Smooth muscle cell (in vitro differentiated cells): Measurements from ENCODE around the gene SLC35C1. TPM values are rescaled to one million over a fixed set of nuclear protein-coding genes. Genes with fewer than 3 reads are reported as not detected.

Experiments
- DNase-seq: peaks from one replicate; lab custom pipeline; 2025; ENCODE audit not compliant: unreplicated experiment; lab: John Stamatoyannopoulos, UW
- H2AFZ ChIP-seq: fragments of 200-600 bp; sonication (generic); 2 replicates; pipeline ENCODE4 v1.6.0; 2016; ENCODE audit warnings: antibody characterized with exemption, low read depth, mild to moderate bottlenecking
- H3F3A ChIP-seq: fragments of 200-600 bp; sonication (generic); 2 replicates; pipeline ENCODE4 v1.6.0; 2017; ENCODE audit warnings: antibody characterized with exemption, low read depth
- H3K27ac ChIP-seq: fragments of 200-600 bp; sonication (generic); 2 replicates; pipeline ENCODE4 v1.5.1; 2016; ENCODE audit warnings: low read depth, mild to moderate bottlenecking
- H3K27me3 ChIP-seq: fragments of 200-600 bp; sonication (generic); 2 replicates; pipeline ENCODE4 v1.6.1; 2016; ENCODE audit warnings: low read depth, mild to moderate bottlenecking
- H3K36me3 ChIP-seq: fragments of 200-600 bp; sonication (generic); 2 replicates; pipeline ENCODE4 v1.5.1; 2016; ENCODE audit warnings: low read depth
- H3K4me1 ChIP-seq: fragments of 200-600 bp; sonication (generic); 2 replicates; pipeline ENCODE4 v1.5.1; 2016; ENCODE audit warnings: low read depth
- H3K4me2 ChIP-seq: fragments of 200-600 bp; sonication (generic); 2 replicates; pipeline ENCODE4 v1.6.0; 2016; ENCODE audit warnings: mild to moderate bottlenecking
- H3K4me3 ChIP-seq: fragments of 200-600 bp; sonication (generic); 2 replicates; pipeline ENCODE4 v1.5.1; 2016; ENCODE audit warnings: mild to moderate bottlenecking
- H3K79me2 ChIP-seq: fragments of 200-600 bp; sonication (generic); 2 replicates; pipeline ENCODE4 v1.6.0; 2016; ENCODE audit warnings: low read depth, mild to moderate bottlenecking
- H3K9ac ChIP-seq: fragments of 200-600 bp; sonication (generic); 2 replicates; pipeline ENCODE4 v1.6.0; 2016; ENCODE audit warnings: low read depth
- H3K9me3 ChIP-seq: fragments of 200-600 bp; sonication (generic); replicated peaks from 2 replicates; pipeline ENCODE4 v1.5.1; 2016; ENCODE audit warnings: low read depth
- H4K20me1 ChIP-seq: fragments of 200-600 bp; sonication (generic); 2 replicates; pipeline ENCODE4 v1.6.0; 2016; ENCODE audit warnings: low read depth
- CTCF ChIP-seq: fragments of 200-600 bp; sonication (generic); IDR thresholded peaks from 2 replicates; pipeline ENCODE4 v1.5.1; 2017; ENCODE audit warnings: borderline replicate concordance, mild to moderate bottlenecking, antibody characterized with exemption; ENCODE audit not compliant: insufficient read depth, poor library complexity, severe bottlenecking
- WGBS: methylation state at CpG from one replicate; pipeline ENCODE4 v1.1.7; 2016; ENCODE audit warnings: low lambda C conversion rate; 5-methylcytosine and 5-hydroxymethylcytosine counted together
- polyA plus RNA-seq: library from polyadenylated mRNA; unstranded; fragments of >200 nt; fragmentation: Nextera tagmentation; extraction: Ambion mirVana; gene quantifications from 2 replicates; pipeline ENCODE4 v1.2.1, GENCODE V29; 2016
- total RNA-seq: library from RNA; depleted of rRNA; stranded (reverse); fragments of >200 nt; gene quantifications from 2 replicates; pipeline ENCODE4 v1.2.3, GENCODE V29; 2014

Gene SLC35C1
- total and polyA plus RNA-seq, 2 experiments from 2014 or later, result 8.9 to 32.7 TPM

DNA sequence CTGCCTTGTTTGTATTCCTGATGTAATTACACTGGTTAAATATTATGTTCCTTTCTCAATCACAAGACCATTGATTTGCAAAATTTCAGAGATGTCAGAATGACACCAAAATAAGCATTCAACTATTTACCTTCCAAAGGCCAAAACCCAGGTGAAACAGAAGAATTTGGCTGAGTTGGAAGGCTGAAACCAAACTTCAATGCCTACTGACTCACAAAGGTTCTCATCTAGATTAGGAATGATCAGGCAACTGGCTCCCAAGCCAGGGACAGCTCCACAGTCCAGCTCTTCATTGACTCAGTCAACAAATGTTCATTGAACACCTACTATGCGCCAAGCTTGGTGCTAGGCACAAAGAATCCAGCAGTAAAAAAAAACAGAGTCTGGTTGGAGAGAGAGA lies 13.4 kb upstream of the SLC35C1 start:
- no peaks in the 10 kb centered on the region for H3K79me2 ChIP-seq

DNA sequence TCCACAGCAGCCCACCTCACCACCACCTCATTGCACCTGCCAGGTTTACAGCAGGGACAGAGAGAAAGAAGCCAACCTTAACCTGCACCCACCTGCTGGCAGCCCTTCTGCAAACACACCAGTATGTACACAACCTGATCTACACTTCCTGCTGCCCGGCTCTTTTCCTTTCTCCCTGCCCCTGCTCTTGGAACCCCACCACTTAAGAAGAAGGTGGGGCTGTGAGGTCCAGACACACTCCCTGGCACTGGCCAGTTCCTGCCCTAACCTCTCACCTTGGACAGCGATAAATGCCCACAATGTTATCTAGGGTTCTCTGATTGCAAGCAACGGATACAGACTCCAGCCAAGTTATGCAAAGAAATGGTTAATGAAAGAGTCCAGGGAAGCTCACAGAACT lies 10.8 kb upstream of the SLC35C1 start:
- TF ChIP-seq CTCF, result no peak
- WGBS, result 73% methylated on average over 3 of the region's 3 CpGs

More for the DNA sequence above, 13.4 kb upstream of the SLC35C1 start:
- Histone ChIP-seq H3K4me1 (no peaks in the 10 kb centered on the region), H4K20me1 (no peaks in the 10 kb centered on the region), H3K36me3 (no peaks in the 10 kb centered on the region), H3K27me3 (no peaks in the 10 kb centered on the region), H2AFZ (no peak overlapping the region), H3K4me2 (no peak overlapping the region), H3K4me3 (no peak overlapping the region), H3K9ac (no peak overlapping the region), H3K27ac (no peak overlapping the region), H3F3A (no peaks in the 10 kb centered on the region), H3K9me3 (no peaks in the 10 kb centered on the region)
- TF ChIP-seq CTCF, result no peak
- no peak for DNase-seq
- 89% methylated on average over 1 of the region's 1 CpG for WGBS

DNA sequence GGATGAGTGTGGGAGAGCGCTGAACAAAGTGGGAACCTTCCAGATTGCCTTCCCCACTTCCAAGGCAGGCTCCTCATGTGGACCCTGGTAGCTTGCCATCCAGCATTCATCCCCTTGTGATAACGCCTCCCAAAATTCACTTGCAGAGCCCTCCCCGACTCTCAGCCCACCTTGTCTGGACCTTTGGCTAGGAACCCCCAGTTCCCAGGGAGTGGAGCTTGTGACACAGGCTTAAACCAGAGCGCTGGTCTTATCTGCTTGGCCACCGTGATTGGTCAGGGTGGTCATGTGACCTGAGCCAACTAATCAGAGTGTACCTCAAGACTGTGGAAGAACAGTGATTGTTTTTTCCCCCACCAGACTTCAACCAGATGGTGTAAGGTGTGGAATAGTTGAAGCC lies 9.6 kb upstream of the SLC35C1 start:
- Histone ChIP-seq H3K4me1 (no peaks in the 10 kb centered on the region), H3K27me3 (no peaks in the 10 kb centered on the region), H3K9ac (no peak overlapping the region), H4K20me1 (no peaks in the 10 kb centered on the region), H3K36me3 (no peaks in the 10 kb centered on the region), H3K9me3 (no peaks in the 10 kb centered on the region), H2AFZ (no peak overlapping the region), H3K4me2 (no peak overlapping the region), H3K27ac (no peak overlapping the region), H3F3A (no peaks in the 10 kb centered on the region), H3K79me2 (no peaks in the 10 kb centered on the region), H3K4me3 (no peak overlapping the region)
- WGBS, result 95% methylated on average over 5 of the region's 5 CpGs
- no peak for TF ChIP-seq CTCF
- no peak for DNase-seq

More for the DNA sequence above, 10.8 kb upstream of the SLC35C1 start:
- H3K4me2 ChIP-seq, result no peak overlapping the region
- H3K4me3 ChIP-seq, result no peak overlapping the region
- no peak for DNase-seq
- no peaks in the 10 kb centered on the region for H3K27me3 ChIP-seq
- no peaks in the 10 kb centered on the region for H3F3A ChIP-seq
- no peak overlapping the region for H3K9ac ChIP-seq
- H3K27ac ChIP-seq, result no peak overlapping the region
- H3K79me2 ChIP-seq, result no peaks in the 10 kb centered on the region
- H4K20me1 ChIP-seq, result no peaks in the 10 kb centered on the region
- no peaks in the 10 kb centered on the region for H3K9me3 ChIP-seq
- no peak overlapping the region for H2AFZ ChIP-seq
- no peaks in the 10 kb centered on the region for H3K36me3 ChIP-seq
- no peaks in the 10 kb centered on the region for H3K4me1 ChIP-seq

DNA sequence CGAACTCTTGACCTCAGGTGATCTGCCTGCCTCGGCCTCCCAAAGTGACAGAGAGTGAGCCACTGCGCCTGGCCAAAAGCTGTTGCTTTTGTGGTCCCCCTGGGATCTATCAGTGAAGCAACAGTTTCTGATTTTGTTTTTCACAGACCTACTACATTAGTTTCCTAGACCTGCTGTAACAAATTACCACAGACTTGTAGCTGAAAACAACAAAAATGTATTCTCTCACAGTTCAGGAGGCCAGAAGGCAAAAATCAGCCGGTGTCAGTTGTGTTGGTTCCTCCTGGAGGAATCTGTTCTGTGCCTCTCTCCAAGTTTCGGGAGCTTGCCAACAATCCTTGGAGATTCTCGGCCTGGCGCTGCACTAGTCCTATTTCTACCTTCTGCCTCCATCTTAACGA lies 8.5 kb upstream of the SLC35C1 start:
- Histone ChIP-seq H3K4me2 (no peak overlapping the region), H3K36me3 (no peaks in the 10 kb centered on the region), H3K9ac (no peak overlapping the region), H2AFZ (no peak overlapping the region), H3K27me3 (no peaks in the 10 kb centered on the region), H4K20me1 (no peaks in the 10 kb centered on the region), H3F3A (no peaks in the 10 kb centered on the region), H3K79me2 (no peaks in the 10 kb centered on the region), H3K9me3 (no peaks in the 10 kb centered on the region), H3K27ac (no peak overlapping the region), H3K4me1 (no peaks in the 10 kb centered on the region), H3K4me3 (no peak overlapping the region)
- TF ChIP-seq CTCF, result no peak
- 94% methylated on average over 8 of the region's 8 CpGs for WGBS
- DNase-seq, result no peak
